Endodermal cell (in vitro differentiated cells): ENCODE measurements around the gene UNC5C. TPM values are rescaled to one million over a fixed set of nuclear protein-coding genes. Genes with fewer than 3 reads are reported as not detected.

Source experiments
- DNase-seq: peaks from one replicate; pipeline ENCODE4 v3.0.0-alpha.2; 2017
- H3K27ac ChIP-seq: 2 replicates; pipeline ENCODE4 v1.5.1; 2013; ENCODE audit warnings: mild to moderate bottlenecking, low read depth, low read length, moderate library complexity
- H3K27me3 ChIP-seq: 2 replicates; pipeline ENCODE4 v1.6.1; 2013; ENCODE audit warnings: mild to moderate bottlenecking, low read length, moderate library complexity; ENCODE audit not compliant: insufficient read depth, control insufficient read depth, poor library complexity, severe bottlenecking
- H3K36me3 ChIP-seq: 2 replicates; pipeline ENCODE4 v1.7.0; 2013; ENCODE audit warnings: mild to moderate bottlenecking, low read length, moderate library complexity; ENCODE audit not compliant: control insufficient read depth, insufficient read depth
- H3K4me1 ChIP-seq: one replicate; pipeline ENCODE4 v1.7.0; 2013; ENCODE audit warnings: low read length; ENCODE audit not compliant: control insufficient read depth, insufficient read depth
- H3K4me3 ChIP-seq: 2 replicates; pipeline ENCODE4 v1.5.1; 2013; ENCODE audit warnings: mild to moderate bottlenecking, low read length, moderate library complexity
- H3K9ac ChIP-seq: 2 replicates; pipeline ENCODE4 v1.6.1; 2013; ENCODE audit warnings: mild to moderate bottlenecking, low read length, moderate library complexity; ENCODE audit not compliant: poor library complexity, severe bottlenecking; ENCODE audit errors: extremely low read depth
- H3K9me3 ChIP-seq: 2 replicates; pipeline ENCODE4 v1.6.1; 2013; ENCODE audit warnings: mild to moderate bottlenecking, low read length, moderate library complexity; ENCODE audit not compliant: control insufficient read depth
- H3K27ac Mint-ChIP-seq: 2 replicates; pipeline ENCODE4 v1.8.0; 2020; ENCODE audit warnings: mixed read lengths
- H3K27me3 Mint-ChIP-seq: 2 replicates; pipeline ENCODE4 v1.8.0; 2021; ENCODE audit warnings: mild to moderate bottlenecking, mixed read lengths; ENCODE audit not compliant: insufficient read depth
- H3K36me3 Mint-ChIP-seq: 2 replicates; pipeline ENCODE4 v1.8.0; 2020; ENCODE audit warnings: low read depth, mixed read lengths
- H3K4me1 Mint-ChIP-seq: 2 replicates; pipeline ENCODE4 v1.8.0; 2020; ENCODE audit warnings: mixed read lengths
- H3K4me3 Mint-ChIP-seq: 2 replicates; pipeline ENCODE4 v1.8.0; 2020; ENCODE audit warnings: mild to moderate bottlenecking, moderate library complexity, mixed read lengths
- H3K9me3 Mint-ChIP-seq: 2 replicates; pipeline ENCODE4 v1.8.0; 2020; ENCODE audit warnings: mild to moderate bottlenecking, mixed read lengths
- CTCF ChIP-seq: fragments of 200-600 bp; sonication (generic); conservative IDR thresholded peaks from 2 replicates; pipeline ENCODE4 v1.5.0; 2021; ENCODE audit warnings: antibody characterized with exemption, mild to moderate bottlenecking
- WGBS, 2 experiments: methylation state at CpG; one replicate each; pipeline versions ENCODE4 v1.1.5 to v1.1.7; 2013; ENCODE audit warnings: missing lambda C conversion rate in 2 of 2, mixed read lengths in 1 of 2; ENCODE audit not compliant: insufficient coverage in 1 of 2, insufficient read length in 1 of 2; 5-methylcytosine and 5-hydroxymethylcytosine counted together
- total RNA-seq, 2 donors: library from RNA; stranded (reverse); fragmentation: NEBNext Ultra II Directional in 1 of 2; extraction: Animal tissue kit (Norgen Biotek cat#: 25700) in 1 of 2; gene quantifications; 2 replicates in 1 of 2; 3 replicates in 1 of 2; pipeline ENCODE4 v1.2.1, GENCODE V29; 2021

The UNC5C gene
- total RNA-seq, 2 donors from 2014 or later, result 2.0 to 7.2 TPM

- 92 to 100% methylated on average over 1 of the region's 1 CpG for WGBS, 2 experiments
- Histone ChIP-seq H3K4me1 (no peaks in the 10 kb centered on the region), H3K36me3 (no peaks in the 10 kb centered on the region), H3K27me3 (no peaks in the 10 kb centered on the region), H3K4me3 (no peak overlapping the region), H3K9ac (no peak overlapping the region), H3K9me3 (no peaks in the 10 kb centered on the region), H3K27ac (no peak overlapping the region)
- Mint-ChIP-seq H3K4me1 (peaks cover 7% of the 10 kb centered on the region), H3K27ac (no peak overlapping the region), H3K9me3 (no peaks in the 10 kb centered on the region), H3K36me3 (no peaks in the 10 kb centered on the region), H3K4me3 (no peak overlapping the region), H3K27me3 (no peaks in the 10 kb centered on the region)
- DNase-seq, result no peak
- TF ChIP-seq CTCF, result no peak
These were observed 24.6 kb downstream of the UNC5C start for GRCh38 chr4:95524184-95524583.

- Mint-ChIP-seq H3K27ac (no peak overlapping the region), H3K9me3 (no peaks in the 10 kb centered on the region), H3K27me3 (no peaks in the 10 kb centered on the region), H3K36me3 (no peaks in the 10 kb centered on the region), H3K4me3 (no peak overlapping the region), H3K4me1 (peaks cover 7% of the 10 kb centered on the region)
- no peak overlapping the region for H3K27ac ChIP-seq
- no peak overlapping the region for H3K9ac ChIP-seq
- WGBS, 2 experiments, result 95 to 100% methylated on average over 1 to 6 of the region's 6 CpGs
- TF ChIP-seq CTCF, result no peak
- no peaks in the 10 kb centered on the region for H3K4me1 ChIP-seq
- DNase-seq, result no peak
- H3K36me3 ChIP-seq, result no peaks in the 10 kb centered on the region
- no peaks in the 10 kb centered on the region for H3K9me3 ChIP-seq
- H3K27me3 ChIP-seq, result no peaks in the 10 kb centered on the region
- H3K4me3 ChIP-seq, result no peak overlapping the region
These were observed 25.9 kb downstream of the UNC5C start for GRCh38 chr4:95522682-95523530.

GRCh38 chr4:95517576-95518345, 31.0 kb downstream of the UNC5C start:
- no peaks in the 10 kb centered on the region for H3K27me3 ChIP-seq
- no peak overlapping the region for H3K27ac ChIP-seq
- H3K4me1 ChIP-seq, result no peaks in the 10 kb centered on the region
- Mint-ChIP-seq H3K27me3 (no peaks in the 10 kb centered on the region), H3K36me3 (no peaks in the 10 kb centered on the region), H3K4me3 (no peak overlapping the region), H3K27ac (no peak overlapping the region), H3K9me3 (no peaks in the 10 kb centered on the region), H3K4me1 (no peaks in the 10 kb centered on the region)
- WGBS, 2 experiments, result 77 to 88% methylated on average over 4 to 7 of the region's 7 CpGs
- H3K4me3 ChIP-seq, result no peak overlapping the region
- no peak for TF ChIP-seq CTCF
- no peak for DNase-seq
- H3K36me3 ChIP-seq, result no peaks in the 10 kb centered on the region
- no peaks in the 10 kb centered on the region for H3K9me3 ChIP-seq
- no peak overlapping the region for H3K9ac ChIP-seq
